Measurements from ENCODE around the gene UQCRHL. TPM values are rescaled to one million over a fixed set of nuclear protein-coding genes. Genes with fewer than 3 reads are reported as not detected.
"Not testable (repeated sequence)": the region's sequence is repeated elsewhere in the genome, so short reads cannot be mapped to it uniquely, and the experiment has no call there.

The UQCRHL gene
- total RNA-seq (2014; rRNA removed) (8.7 and 11.2 TPM in 2 replicates), Bru-seq, nascent RNA (percentile 49 among the genes with signal in this experiment), BruChase-seq, experiment 1, labeled RNA remaining after a 6-hour chase (percentile 67 among the genes with signal in this experiment), BruChase-seq, experiment 2, labeled RNA remaining after a 2-hour chase (percentile 59 among the genes with signal in this experiment)
- long read RNA-seq, partial matches to known transcripts, result 11 of 15 reads
- long read RNA-seq, other reads (novel, unspliced or antisense), result 2 of 15 reads

GRCh38 chr1:15807549-15807948, at the start of gene UQCRHL:
UQCRHL (minus strand) TSS chr1:15807649; CDS start chr1:15807649, 0 bp downstream.
- CTCF ChIA-PET; ATAC-seq; H3K79me2 ChIP-seq (ENCODE audit: low read length); H3K4me3 ChIP-seq (ENCODE audit: low read length); H3K9me3 ChIP-seq (ENCODE audit: low read length); H3K27ac ChIP-seq (ENCODE audit: low read length); POLR2A ChIA-PET (ENCODE audit: unreplicated experiment); H3F3A ChIP-seq (ENCODE audit: low read length, unreplicated experiment); H3K36me3 ChIP-seq (ENCODE audit: low read depth, low read length); DNase-seq; H3K27me3 ChIP-seq (ENCODE audit: low read length); intact Hi-C loops (cut with micrococcal nuclease); H2AFZ ChIP-seq (ENCODE audit: low read length); H3K9ac ChIP-seq (ENCODE audit: low read length); H3K9me2 ChIP-seq (replicated peaks; ENCODE audit: low read length); H3K4me2 ChIP-seq (ENCODE audit: low read length); BruUV-seq (replicated peaks); H4K20me1 ChIP-seq (ENCODE audit: low read length): not testable (repeated sequence)
- H3K4me1 ChIP-seq (ENCODE audit: insufficient read depth, low read length), result peaks cover 14% of the 10 kb centered on the region

GRCh38 chr1:15856888-15857287, 49.4 kb upstream of the UQCRHL start:
- TF ChIP-seq EZH2phosphoT487 (IDR thresholded peaks at IDR 0.05; ENCODE audit: borderline replicate concordance, low read length) (no peak), CTCF (conservative IDR thresholded peaks at IDR 0.05; ENCODE audit: low read depth, low read length) (no peak), EZH2 (IDR thresholded peaks at IDR 0.05; ENCODE audit: low read length, unreplicated experiment) (no peak)
- no TSS peak for BruUV-seq (replicated peaks)
- peaks cover 11% of the 10 kb centered on the region; the same call in 1 of the 2 replicates for H4K20me1 ChIP-seq (ENCODE audit: low read length)
- H3K36me3 ChIP-seq (ENCODE audit: low read depth, low read length), result no peaks in the 10 kb centered on the region
- H3K27me3 ChIP-seq (ENCODE audit: low read length), result no peaks in the 10 kb centered on the region
- H2AFZ ChIP-seq (ENCODE audit: low read length), result no peak overlapping the region
- H3K4me3 ChIP-seq (ENCODE audit: low read length), result no peak overlapping the region
- H3K9me2 ChIP-seq (replicated peaks; ENCODE audit: low read length), result no peaks in the 10 kb centered on the region
- H3K9ac ChIP-seq (ENCODE audit: low read length), result no peak overlapping the region
- intact Hi-C loops (cut with micrococcal nuclease), result no loop called here
- H3K27ac ChIP-seq (ENCODE audit: low read length), result no peak overlapping the region
- H3K4me2 ChIP-seq (ENCODE audit: low read length), result no peak overlapping the region
- ChIA-PET POLR2A (ENCODE audit: unreplicated experiment) (no interaction called here), CTCF (interaction anchor here (0.7 kb wide), 1 partner anchor 222 kb away, joined by 4 read pairs; no protein-coding TSS in a partner anchor)
- DNase-seq (no peak), ATAC-seq (no peak)
- peaks cover 7% of the 10 kb centered on the region; the same call in 1 of the 2 replicates for H3K4me1 ChIP-seq (ENCODE audit: insufficient read depth, low read length)
- no peaks in the 10 kb centered on the region for H3K9me3 ChIP-seq (ENCODE audit: low read length)
- no peaks in the 10 kb centered on the region for H3F3A ChIP-seq (ENCODE audit: low read length, unreplicated experiment)
- peaks cover 100% of the 10 kb centered on the region for H3K79me2 ChIP-seq (ENCODE audit: low read length)

DNA sequence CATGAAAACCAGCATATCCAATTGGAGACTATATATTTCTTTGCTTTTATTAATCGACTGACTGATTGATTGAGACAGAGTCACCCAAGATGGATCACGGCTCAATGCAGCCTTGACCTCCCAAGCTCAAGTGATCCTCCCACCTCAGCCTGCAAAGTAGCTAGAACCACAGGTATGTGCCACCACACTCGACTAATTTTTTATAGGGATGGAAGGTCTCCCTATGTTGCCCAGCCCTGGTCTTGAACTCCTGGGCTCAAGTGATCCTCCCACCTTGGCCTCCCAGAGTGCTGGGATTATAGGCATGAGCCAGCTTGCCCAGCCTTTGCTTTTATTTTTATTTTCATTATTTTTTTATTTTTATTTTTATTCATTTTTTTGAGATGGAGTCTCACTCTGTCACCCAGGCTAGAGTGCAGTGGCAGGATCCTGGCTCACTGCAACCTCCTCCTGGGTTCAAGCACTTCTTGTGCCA, 45.4 kb upstream of the UQCRHL start:
- H3K4me3 ChIP-seq (ENCODE audit: low read length), result no peak overlapping the region
- peaks cover 23% of the 10 kb centered on the region for H3K4me1 ChIP-seq (ENCODE audit: insufficient read depth, low read length)
- peaks cover 100% of the 10 kb centered on the region for H3K79me2 ChIP-seq (ENCODE audit: low read length)
- no peaks in the 10 kb centered on the region for H3K9me2 ChIP-seq (replicated peaks; ENCODE audit: low read length)
- peaks cover 7% of the 10 kb centered on the region for H3F3A ChIP-seq (ENCODE audit: low read length, unreplicated experiment)
- TF ChIP-seq EZH2 (IDR thresholded peaks at IDR 0.05; ENCODE audit: low read length, unreplicated experiment) (no peak), EZH2phosphoT487 (IDR thresholded peaks at IDR 0.05; ENCODE audit: borderline replicate concordance, low read length) (no peak), CTCF (conservative IDR thresholded peaks at IDR 0.05; ENCODE audit: low read depth, low read length) (no peak)
- H3K27me3 ChIP-seq (ENCODE audit: low read length), result no peaks in the 10 kb centered on the region
- POLR2A ChIA-PET (ENCODE audit: unreplicated experiment), result no interaction called here
- no peak overlapping the region for H2AFZ ChIP-seq (ENCODE audit: low read length)
- no peaks in the 10 kb centered on the region for H3K9me3 ChIP-seq (ENCODE audit: low read length)
- DNase-seq (no peak), ATAC-seq (no peak)
- no peak overlapping the region for H3K9ac ChIP-seq (ENCODE audit: low read length)
- H3K36me3 ChIP-seq (ENCODE audit: low read depth, low read length), result no peaks in the 10 kb centered on the region
- peaks cover 8% of the 10 kb centered on the region; the same call in 1 of the 2 replicates for H4K20me1 ChIP-seq (ENCODE audit: low read length)
- H3K4me2 ChIP-seq (ENCODE audit: low read length), result no peak overlapping the region
- intact Hi-C loops (cut with micrococcal nuclease), result loop anchor here (5.0 kb wide), 1 partner anchor 34 kb away; no protein-coding TSS in a partner anchor
- CTCF ChIA-PET, result no interaction called here
- H3K27ac ChIP-seq (ENCODE audit: low read length), result no peak overlapping the region
- BruUV-seq (replicated peaks), result no TSS peak

Data from PC-3 (cell line).